Epidermal melanocyte (primary cell): ENCODE data around the gene DGCR6L.
"Not testable (repeated sequence)": the region's sequence is repeated elsewhere in the genome, so short reads cannot be mapped to it uniquely, and the experiment has no call there.

Source experiments
- DNase-seq: peaks from one replicate; pipeline ENCODE4 v3.0.0; 2011; ENCODE audit warnings: low spot score; ENCODE audit not compliant: insufficient read length

The DGCR6L gene

DNA sequence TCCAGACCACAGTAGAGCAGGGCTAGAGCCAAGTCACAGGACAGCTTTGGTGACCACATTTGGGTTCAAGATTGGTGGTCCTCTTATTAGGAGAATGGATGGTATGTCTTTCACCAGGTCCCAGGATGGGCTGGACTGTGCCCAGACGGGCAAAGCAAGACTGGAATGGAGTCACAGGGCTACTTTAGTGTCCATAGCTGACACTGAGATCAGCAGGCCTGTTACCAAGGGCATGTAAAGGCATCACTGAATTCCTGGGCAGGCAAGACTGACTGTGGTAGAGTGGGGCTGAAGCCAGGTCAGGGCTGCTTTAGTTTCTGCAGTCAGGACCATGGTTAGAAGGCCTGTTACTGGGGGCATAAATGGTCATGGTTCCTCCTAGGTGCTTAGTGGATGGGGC, 6.1 kb upstream of the DGCR6L start:
- DNase-seq: not testable (repeated sequence)

DNA sequence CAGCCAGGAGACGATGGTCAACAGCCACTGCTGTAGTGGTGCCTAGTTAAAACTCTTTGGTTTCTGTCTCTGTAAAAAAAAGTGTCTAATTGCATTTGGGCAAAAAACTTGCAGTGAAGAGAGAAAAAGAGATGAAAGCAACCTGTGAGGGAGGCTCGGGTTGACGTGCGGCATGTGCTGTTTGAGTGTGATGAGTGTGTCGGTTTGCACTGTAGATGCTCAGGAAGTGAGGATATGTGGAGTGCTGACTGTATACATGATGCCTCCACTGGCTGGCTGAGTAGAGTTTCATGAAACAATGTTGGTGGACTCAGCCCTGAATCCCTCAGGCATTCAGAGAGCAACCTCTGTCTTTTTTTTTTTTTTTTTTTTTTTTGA, 4.3 kb upstream of the DGCR6L start:
- DNase-seq: peak; percentile 14

DNA sequence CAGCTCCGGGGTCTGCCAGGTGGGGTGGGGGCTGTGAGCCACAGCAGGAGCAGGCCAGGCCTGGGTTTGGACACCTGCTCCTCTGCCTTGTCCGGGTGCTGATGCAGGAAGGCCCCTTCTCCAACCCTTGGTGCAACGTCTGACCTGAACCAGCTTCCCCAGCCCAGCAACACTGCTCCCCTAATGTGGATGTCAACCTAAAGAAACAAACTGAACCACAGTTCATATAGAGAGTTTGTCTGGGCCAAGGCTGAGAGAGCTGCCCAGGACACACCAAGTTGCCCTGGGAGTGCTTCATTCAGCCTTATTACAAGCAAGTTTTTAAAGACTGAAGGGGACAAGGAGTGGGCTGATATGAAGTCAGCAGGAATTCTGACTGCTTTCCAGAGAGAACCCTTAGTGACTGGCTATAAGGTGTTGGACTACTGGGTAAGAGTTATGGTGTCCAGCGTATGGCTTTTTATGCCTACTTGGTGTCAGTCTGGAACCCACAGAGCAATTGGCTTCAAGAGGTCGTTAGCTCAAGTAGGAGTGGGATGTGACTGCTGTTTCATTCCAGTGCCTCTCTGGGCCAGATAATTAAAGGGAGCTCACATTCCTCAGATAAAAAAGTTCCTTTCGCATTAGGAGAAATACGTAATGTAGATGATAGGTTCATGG, 1.8 kb upstream of the DGCR6L start:
- not testable (repeated sequence) for DNase-seq

DNA sequence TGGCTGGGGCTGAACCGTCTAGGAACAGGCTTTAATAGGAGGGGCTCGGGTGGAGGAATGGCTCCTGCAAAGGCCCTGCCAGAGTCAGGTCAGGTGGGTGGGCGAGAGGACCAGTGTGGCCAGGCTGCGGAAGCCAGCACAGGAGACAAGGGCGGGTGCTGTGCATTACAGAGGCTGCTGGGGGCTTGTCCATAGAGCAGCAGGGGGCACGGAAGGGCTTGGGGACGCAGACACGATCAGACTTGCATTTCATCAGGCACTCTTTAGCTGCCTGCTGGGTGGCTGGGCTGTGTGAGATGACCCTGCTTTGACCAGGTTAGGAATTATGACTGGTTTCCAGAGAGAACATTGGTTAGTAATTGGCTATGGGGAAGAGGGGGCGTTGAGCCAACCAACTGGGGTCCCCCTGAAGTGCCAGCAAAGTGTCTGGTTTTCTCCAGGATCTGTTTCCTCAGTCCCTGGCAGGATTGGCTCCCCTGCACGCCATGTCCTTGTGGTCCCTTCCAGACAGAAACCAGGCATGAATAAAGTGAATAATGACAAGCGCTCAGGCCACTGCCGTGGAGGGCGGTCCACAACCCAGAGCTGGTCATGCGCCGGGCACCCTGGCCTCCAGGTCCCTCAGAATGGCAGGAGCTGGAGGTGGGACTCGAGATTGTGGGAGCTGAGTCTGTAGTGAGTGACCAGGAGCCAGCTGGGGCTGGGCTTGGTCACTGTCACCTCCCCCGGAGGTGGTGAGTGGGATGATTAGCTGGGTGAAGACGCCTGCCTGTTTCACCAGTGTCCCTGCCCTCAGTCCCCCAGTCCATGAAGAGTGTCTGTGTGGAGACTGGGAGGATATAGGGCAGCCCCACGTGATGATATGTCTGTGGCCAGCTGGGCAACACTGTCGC, 1.0 kb upstream of the DGCR6L start:
- DNase-seq: not testable (repeated sequence)

DNA sequence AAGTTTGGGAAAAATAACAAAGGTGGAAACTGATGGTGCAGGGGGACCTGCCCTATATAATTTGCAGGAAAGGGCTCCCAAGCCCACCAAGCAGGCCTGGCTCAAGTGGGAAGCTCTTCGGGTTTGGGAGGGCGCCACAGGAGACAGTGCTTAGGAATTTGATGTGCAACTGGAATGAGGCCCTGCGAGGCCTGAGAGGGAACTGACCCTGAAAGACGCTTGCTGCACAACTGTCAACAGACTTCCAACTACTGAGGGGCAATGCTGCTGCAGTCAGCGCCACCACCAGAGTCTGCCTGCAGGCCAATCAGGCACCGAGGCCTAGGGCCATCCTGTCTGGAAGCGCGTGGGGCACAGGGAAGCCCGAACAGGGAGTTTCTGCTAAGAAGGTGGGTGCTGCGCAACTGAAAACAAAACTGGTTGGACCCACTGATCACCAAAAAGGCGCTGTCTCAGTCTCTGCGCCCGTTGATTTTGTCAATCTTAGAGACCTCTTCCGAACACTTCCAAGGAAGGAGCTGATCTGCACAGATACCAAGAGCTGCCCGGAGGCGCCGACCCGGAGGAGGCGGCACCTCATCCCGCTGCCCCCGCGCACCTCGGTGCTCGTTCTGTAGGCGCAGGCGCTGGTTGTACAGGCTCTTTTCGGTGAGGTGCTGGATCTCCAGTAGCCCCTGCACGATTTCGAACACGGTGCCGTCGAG, 667 bp downstream of the DGCR6L start:
- peak; percentile 28 for DNase-seq

DNA sequence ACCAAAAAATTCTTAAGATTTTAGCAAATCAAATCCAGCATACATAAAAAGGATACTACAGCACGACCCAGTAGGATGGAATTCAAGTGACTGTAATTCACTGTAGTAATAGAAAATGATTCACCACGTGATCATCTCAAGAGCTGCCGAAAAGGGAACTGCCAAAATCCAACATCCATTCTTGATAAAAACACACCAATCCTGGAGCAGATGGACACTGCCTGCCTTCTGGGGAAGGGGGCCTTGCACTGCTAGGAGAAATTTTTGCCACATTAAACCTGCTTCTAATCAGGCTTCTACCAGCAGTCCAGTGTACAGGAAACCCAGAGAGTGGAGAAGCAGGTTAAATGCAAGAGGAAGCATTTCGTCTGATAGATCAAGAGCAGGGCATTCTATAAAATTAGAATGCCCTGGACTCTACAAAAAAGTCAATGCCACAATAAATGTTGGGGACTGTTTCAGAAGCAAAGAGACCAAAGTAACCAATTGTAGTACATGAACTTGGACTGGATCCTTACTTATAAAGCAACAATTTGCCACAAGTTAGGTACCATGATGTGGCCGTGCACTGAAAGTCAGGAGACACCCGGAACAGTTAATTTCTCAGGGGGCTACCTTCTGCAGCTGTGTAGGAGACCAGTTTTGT, 1.7 kb downstream of the DGCR6L start:
- DNase-seq: not testable (repeated sequence)

DNA sequence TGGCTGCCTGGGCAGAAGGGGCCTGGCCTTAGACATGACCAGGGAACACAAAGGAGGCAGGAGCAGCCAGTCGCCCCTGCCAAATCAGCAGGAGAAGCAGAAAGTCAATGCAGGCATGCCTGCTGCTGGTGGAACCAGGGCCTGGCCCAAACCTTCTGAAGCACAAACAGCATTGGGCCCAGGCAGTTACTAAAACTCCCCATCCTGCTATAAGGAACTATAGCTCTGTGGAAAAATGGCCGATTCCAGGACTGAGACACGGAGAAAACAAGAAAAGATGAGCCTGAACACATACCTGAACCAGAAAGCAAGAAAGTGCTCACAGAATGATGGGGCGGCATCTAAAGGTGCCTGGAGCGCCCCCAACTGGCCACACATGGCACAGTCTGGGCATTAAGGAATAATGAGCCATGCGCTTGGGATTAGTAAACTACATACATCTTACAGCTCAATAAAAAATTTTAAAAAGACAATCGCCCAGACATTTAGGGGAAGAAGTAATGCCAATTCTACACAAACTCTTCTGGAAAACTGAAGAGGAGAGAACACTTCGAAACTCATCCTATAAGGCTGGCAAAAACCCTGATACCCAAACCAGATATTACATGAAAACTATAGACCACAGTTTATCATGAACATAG, 2.3 kb downstream of the DGCR6L start:
- DNase-seq: not testable (repeated sequence)

DNA sequence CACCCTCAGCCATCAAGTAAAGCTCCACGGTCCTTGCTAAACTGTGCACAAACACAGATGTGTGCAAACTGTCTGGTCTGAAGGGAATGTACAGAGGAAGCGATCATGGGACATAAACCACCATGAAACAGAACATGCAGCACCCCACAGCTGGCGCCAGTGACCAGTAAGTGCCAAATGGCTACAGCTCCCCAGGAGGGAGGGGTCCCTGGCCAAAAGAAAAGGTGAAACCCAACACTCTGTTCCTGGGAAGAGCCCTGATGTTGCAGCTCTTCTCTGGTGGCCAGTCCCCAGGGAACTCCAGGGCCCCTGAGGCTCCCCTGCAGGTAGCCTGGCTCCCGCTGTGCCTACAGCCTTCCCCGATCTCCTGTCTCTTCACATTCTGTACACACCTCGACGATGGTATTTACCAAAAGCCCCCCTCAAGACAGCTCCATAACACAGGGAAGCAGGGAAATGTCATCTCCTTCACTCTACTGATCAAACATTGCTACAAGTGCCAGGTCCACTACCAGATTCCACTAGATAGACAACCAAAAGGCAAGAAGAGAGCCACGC, 2.9 kb downstream of the DGCR6L start:
- no peak for DNase-seq

DNA sequence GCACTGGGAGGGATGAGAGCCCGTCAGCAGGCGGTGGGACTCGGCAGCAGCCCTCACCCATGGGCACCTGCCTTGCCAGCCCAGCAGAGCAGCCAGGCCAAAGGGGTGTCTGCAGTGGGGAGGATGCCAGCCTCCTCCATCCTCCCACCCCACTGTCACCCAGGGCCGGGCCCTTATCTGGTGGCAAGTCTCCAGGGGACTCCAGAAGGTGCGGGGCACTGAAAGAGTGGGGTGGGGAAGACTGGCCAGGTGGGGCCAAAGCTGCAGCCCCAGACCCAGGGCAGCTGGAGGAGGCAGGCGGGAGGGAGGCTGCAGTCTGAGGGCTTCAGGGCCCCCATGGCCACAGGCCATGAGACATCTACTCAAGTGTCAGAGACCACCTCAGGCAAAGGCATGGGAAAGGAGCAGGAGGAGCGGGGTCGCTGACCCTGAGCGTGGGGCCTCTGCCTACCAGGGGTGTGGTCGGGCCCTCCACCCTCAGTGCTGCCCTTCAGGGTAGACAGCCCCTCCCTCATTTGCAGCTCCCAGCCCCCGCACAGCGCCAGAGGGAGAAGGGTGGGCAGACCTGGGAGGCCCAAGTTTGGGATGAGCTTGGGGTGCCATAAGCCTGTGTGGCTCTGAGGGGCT, 3.5 kb downstream of the DGCR6L start:
- no peak for DNase-seq

DNA sequence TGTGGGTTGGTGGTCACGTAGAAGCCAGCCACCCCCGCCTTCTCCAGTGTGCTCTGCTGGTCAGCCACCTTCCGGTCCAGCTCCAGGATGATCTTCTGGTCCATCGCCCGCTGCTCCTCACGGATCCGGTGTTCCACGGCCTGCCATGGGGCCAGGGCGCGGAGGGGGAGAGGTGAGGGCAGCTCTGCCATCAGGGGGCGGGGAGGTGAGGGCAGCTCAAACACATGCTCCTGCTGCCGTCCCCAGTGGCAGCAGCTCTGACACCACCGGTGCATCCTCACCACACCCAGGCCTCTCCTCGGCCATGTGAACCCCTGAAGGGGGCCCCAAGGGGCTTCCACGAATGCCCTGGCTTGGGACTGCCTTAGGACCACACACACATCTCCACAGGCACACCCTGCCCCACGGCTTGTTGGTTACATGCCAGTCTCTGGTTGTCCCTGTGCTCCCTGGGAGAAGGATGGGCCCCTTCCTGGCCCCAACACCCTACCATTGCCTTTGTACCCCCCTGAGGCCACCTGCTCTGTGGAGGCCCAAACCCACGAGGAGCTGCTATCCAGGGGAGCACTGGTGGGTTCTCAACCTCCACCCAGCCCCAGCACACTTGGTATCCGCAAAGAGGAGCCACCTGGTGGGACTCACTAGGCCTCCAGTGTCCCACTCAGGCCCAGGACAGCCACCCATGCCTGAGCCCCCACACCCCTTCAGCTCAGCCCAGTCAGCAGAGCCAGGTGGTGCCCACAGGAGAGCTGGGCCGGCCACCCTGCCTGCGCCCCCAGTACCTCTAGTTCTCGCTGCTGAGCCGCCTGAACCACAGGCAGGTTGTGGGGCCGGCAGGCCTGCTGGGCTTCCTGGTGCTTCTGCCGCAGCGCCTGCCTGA, 4.3 kb downstream of the DGCR6L start:
- DNase-seq: no peak

DNA sequence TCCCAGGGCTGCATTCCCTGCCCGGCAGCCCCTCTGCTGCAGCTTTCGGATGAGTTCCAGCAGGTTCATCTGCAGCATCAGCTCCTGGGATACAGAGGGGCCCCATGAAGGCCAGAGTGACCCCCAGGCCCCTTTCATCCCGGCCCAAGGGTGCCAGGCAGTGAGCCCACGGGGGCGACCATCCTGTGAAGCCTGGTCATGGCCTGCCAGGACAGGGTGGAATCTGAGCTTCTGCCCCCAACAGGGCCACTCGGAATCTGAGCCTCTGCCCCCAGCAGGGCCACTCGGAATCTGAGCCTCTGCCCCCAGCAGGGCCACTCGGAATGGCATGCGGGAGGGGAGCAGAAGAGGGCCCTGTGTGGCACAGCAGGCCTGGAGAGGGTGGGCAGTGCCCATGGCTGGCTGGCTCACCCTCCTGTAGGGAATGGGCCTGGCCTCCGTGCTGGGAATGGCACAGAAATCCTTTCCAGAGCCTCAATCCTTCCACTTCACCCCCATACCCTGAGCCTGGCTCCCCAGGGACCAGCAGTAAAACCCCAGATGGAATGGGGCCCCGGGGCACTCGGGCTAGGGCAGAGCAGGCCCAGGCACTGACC, 5.0 kb downstream of the DGCR6L start:
- not testable (repeated sequence) for DNase-seq

DNA sequence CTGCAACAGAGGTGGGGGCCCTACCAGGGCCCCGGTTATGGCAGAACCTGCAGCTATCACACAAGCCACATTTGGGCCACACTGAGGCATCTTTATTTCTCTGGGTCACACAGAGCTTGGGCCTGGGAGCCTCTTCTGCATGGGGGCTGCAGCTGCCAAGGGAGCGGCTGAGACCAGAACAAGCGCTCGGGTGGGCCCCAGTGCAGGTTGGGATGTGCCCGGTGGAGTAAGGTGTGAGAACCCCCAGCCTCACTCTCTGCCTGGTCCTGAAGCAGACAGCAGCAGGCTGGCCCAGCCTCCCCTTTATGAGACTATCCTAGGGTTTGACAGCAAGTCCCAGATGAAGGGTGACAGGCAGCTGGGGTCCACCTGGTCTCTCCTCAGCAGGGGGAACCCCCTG, 5.7 kb downstream of the DGCR6L start:
- DNase-seq: not testable (repeated sequence)

DNA sequence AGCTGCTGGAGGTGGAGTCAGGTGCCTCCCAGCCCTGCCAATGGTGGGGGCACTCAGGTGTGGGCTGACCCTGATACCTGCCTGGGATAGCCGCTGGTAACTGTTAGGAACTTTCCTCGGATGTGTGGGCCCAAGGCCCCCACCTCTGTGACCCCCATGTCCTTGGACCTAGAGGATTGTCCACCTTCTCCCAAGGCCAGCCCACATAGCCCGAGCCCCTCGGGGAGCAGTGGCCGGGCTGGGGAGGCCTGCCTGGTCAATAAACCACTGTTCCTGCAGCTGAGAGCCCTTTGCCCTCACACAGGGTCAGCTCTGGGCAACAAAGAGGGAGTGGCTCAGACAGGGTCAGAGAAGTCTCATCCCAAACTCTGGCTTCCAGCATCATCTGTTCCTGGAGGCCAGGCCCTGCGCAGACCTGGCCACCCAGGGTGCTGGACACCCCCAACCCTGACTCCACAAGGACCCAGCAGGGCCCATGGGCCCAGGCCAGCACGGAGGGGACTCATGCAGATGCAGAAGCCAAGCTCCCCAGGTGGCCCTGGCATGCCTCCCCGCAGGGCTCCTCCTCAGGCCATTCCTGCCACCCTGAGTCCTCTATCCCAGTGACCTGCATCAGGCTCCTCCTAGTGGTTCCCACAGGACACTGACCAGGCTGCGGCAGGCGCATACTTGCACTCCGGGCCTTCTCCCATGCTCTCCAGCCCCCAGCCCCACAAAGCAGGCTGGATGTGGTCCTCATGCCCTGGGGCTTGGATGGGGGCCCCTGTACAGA, 6.4 kb downstream of the DGCR6L start:
- not testable (repeated sequence) for DNase-seq

DNA sequence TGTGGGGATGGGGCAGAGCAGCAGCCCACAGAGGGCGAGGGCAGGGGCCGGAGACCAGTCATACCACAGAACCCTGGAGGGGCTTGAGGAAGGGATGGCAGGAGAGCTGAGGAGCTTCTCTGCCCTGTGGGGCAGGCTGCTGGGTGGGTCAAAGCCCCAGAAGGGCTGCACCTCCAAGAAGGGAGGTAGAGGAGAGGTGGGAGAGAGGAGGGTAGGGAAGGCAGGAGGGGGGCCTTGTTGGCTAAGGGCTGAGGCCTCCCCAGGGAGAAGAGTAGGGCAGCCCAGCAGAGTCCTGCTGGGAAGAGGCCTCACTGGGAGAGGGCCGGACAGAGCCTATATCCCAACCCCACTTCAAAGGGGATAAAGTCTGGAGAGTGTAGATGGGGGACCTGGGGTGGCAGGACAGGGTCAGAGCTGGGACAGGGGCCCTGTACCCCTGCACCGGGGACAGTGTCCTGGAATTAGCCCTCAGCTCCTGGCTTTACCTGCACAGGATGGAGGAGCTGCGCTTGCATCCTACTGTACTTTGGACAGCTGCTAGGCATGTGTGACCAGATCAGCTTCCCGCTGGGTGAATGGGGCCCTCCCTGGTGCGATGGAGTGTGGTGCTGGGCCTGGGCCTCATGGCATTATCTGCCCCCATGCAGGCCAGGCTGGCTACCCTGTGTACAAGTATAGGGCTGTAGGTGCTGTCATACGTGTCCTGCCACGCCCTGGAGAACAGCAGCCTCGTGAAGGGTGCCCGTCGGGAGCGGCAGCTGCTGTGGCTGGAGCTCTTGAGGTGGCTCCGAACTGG, 7.3 kb downstream of the DGCR6L start:
- no peak for DNase-seq

DNA sequence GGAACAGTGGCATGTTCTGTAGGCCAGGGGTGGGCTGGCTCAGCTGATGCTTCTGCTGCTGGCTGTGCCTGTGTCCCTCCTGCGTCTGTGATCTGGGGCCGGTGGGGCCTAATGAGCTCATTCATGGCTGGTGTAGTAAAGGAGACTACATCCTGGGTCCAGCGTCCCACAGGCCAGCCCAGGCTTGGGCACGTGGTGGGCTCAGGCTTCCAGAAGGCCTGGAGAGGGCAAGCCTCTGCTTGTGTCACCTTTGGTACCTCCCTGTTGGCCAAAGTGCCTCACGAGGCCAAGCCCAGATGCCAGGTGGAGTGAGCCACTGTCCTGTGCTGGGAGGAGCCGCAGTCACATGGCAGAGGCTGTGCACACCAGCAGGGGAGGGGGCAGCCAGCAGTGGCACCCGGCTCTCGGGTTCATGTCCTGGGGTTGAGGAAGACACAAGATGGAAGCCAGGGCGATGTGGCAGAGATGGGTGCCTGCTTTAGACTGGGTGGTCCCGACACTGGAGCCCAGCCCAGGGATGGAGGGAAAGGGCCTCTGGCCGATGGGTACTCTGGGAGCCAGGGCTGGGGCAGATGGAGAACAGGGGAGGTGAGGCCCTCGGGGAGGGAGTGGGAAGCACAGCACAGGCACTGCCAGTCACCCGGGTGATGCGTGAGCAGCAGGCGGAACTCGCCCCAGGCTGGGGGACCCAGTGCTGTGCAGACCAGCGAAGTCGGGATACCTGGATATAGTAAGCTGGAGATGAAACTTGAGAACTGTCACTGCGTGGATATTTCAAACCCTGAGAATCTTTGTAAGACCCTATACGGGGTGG, 8.4 kb downstream of the DGCR6L start:
- not testable (repeated sequence) for DNase-seq

DNA sequence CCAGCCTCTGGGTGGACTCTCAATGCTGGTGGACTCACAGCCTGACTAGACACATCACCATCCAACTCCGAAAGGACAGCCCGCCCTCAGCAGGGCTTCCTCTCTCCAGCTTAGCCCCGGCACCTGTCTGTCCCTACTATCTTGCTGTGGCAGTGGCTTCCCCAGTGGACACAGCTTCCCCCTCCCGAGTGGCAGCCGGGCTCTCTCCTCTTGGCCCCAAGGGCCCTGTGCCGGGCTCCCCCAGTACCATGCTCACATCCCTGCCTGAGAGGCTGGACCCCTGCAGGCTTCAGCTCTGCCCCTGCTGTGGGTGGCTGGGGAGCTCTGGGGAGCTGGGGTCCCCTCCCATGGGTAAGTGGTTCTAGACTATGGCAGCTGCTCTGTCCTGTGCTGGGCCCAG, 9.1 kb downstream of the DGCR6L start:
- DNase-seq: not testable (repeated sequence)
